Posterior vena cava (tissue), 2 donors: ENCODE measurements around the gene SEC14L6. TPM values are rescaled to one million over a fixed set of nuclear protein-coding genes. Genes with fewer than 3 reads are reported as not detected.
"Not testable (repeated sequence)": the region's sequence is repeated elsewhere in the genome, so short reads cannot be mapped to it uniquely, and the experiment has no call there.

Experiments
- DNase-seq: peaks from one replicate; pipeline ENCODE4 v3.0.0-alpha.2; 2020; ENCODE audit warnings: low spot score
- intact Hi-C, 2 donors: fragments of 100-400 bp; cut with DNase I; formaldehyde crosslinking; loops; one replicate each; pipeline versions ENCODE4 v1.14.1 to v1.14.2; 2022 to 2023
- total RNA-seq, 2 donors: library from RNA; stranded (reverse); fragmentation: NEBNext Ultra II Directional; extraction: Animal tissue kit (Norgen Biotek cat#: 25700); gene quantifications; one replicate each; pipeline ENCODE4 v1.2.1, GENCODE V29; 2021
- donor health status: DM: yes; HTN: yes; CAD: no.
- donor health status: DM: yes; HTN: yes; CAD: no.

The SEC14L6 gene
- total RNA-seq, 2 donors from 2014 or later: 0.10 to 0.14 TPM

GRCh38 chr22:30541961-30542810 lies 4.4 kb downstream of the SEC14L6 start:
- DNase-seq: no peak
- intact Hi-C loops: no loop called here

- DNase-seq, intact Hi-C loops: not testable (repeated sequence)
Measured at GRCh38 chr22:30541511-30541910, 5.0 kb downstream of the SEC14L6 start.

- DNase-seq: no peak
- intact Hi-C loops: no loop called here
Measured at GRCh38 chr22:30539368-30539767, 7.2 kb downstream of the SEC14L6 start.

DNA sequence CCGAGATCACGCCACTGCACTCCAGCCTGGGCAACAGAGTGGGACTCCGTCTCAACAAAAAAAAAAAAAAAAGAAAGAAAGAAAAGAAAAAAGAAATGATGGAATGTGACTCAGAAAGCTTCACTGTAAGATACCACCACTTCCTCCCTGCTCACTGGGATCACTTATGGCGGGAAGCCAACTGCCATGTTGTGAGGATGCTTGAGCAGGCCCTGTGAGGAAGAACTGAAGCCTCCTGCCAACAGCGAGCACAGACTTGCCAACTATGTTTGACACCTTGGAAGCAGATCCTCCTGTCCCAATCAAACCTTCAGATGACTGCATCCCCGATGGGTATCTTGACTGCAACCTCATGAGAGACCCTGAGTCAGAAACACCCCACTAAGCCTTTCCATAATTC lies 8.3 kb downstream of the SEC14L6 start:
- intact Hi-C loops: no loop called here
- DNase-seq: no peak

DNA sequence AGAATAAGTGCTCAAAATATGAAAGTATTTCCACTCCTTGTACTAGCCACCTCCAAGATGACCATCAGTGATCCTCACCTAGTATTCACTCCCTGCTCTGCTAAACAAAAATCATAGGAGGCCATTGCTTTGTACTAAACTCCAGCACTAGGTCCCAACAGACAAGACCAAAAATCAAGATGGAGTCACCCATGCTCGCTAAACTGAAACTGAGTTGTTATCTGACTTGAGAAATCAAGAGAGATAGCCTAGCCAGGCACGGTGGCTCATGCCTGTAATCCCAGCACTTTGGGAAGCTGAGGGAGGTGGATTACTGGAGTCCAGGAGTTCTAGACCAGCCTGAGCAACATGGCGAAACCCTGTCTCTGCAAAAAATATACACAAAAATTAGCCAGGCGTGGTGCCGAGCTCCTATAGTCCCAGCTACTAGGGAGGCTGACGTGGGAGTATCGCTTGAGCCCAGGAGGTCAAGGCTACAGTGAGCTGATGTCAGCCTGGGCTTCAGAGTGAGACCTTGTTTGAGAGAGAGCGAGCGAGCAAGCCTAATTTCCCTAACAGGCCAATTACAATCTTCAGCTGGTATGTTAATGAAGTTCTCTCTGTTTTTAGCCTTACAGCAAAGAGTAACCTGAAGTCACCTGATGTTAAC lies 9.3 kb downstream of the SEC14L6 start:
- intact Hi-C loops: no loop called here
- DNase-seq: no peak

- no peak for DNase-seq
- intact Hi-C loops: no loop called here
Measured at GRCh38 chr22:30535182-30535581, 11.4 kb downstream of the SEC14L6 start.

DNA sequence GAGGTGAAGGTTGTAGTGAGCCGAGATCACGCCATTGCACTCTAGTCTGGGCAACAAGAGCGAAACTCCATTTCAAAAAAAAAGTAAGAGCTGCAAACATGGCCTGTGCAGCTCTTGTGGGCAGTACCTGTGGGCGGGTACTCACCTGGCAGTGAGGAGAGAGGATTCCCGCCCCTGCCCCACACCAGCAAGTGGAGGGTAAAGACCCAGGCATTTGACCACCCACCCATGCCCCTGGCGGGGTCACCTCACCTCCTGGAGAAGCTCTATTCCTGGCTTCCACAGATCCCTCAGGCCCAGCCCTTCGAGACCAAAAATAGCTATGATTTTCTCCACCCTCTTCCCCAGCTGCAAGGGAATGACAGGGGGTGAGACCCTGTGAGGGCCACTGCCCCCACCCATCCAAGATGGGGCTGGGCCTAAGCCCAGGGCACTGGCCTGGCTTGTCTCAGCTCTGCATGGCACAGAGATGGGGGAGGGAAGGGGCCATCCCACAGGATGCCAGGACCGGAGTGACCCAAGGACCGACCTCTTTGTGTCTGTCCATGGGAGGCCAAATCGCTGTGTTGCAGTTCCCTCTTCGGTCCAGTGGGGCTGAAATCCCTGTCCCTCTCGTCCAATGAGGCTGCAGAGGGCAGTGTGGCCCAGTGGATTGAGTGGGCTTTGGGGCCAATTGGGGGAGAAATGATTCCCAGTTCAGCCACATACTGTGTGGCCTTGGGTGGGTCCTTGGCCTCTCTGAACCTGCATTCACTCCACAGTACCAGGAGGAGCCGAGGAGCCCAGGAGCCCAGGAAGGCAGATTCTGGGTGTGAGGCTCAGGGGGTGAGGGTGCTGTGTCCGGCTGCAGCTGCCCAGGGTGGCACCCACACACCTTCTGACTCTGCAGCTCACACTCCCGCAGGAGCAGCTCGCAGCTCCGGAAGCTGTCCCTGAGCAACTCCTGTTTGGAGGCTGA lies 14.6 kb downstream of the SEC14L6 start:
- no peak for DNase-seq
- intact Hi-C loops: no loop called here

DNA sequence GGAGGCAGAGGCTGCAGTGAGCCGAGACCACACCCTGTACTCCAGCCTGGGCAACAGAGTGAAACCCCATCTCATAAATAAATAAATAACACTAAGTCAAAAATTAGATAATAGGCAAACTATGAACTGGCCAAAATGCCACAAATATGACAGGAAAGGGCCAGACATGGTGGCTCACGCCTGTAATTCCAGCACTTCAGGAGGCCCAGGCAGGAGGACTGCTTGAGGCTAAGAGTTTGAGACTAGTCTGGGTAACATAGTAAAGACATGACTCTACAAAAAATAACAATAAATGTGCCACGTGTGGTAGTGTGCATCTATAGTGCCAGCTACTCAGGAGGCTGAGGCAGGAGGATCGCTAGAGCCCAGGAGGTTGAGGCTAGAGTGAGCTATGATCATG lies 19.9 kb downstream of the SEC14L6 start:
- intact Hi-C loops: no loop called here
- DNase-seq: no peak

DNA sequence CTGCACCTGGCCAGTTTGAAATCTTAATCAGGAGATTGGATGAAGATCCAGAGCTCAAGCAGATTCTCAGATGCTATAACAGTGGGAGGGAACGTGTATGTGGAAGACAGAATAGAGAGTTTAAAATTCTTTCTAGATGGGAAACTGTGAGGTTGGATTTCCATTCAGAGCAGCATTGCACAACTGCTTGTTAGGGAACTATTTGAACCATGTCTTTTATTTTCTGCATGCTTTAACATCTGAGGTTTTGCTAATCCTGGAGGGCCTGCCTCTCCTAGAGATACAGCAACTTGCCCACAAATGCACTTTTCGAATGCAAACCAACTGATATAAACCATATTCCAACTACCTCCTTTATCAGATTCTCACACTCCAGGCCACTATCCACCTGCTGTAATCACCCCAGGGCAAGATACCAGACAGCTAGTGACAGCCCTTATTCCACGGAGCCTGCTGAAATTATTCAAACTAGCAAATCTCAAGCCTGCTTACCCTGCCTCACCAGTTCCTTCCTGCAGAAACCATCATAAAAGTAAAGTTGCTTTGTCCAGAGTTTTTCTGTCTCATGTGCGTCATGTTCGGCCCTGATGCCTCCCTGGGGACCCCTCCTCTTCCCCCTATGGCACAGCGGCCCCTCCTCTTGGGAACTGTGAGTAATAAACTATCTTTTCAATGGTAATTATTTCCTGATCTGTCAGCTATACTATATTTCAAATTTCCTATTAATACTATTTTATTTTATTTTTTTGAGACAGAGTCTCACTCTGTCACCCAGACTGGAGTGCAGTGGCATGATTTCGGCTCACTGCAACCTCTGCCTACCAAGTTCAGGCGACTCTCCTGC lies 22.7 kb downstream of the SEC14L6 start:
- intact Hi-C loops: no loop called here
- DNase-seq: no peak

GRCh38 chr22:30521368-30522156 lies 25.0 kb downstream of the SEC14L6 start:
- intact Hi-C loops: no loop called here

GRCh38 chr22:30519842-30520425 lies 26.6 kb downstream of the SEC14L6 start:
- intact Hi-C loops: no loop called here
- no peak for DNase-seq

More at GRCh38 chr22:30521368-30522156, 25.0 kb downstream of the SEC14L6 start:
- no peak for DNase-seq

DNA sequence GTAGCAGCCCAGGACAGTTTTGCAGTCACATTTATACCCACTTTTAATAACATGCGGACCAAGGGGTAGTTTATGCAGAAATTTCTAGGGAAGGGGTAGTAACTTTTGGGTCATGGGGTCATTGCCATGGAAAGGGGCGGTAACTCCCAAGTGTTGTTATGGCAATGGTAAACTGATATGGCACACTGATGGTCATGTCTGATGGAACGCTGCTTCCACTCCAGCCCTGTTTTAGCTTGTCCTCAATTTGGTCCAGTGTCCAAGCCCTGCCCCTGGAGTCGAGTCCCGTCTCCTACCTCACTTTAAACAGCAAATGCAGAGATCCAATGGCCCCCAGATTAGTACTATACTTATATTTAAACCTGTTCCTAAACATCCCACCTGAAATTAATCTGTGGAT lies 29.8 kb downstream of the SEC14L6 start:
- no peak for DNase-seq
- intact Hi-C loops: no loop called here

DNA sequence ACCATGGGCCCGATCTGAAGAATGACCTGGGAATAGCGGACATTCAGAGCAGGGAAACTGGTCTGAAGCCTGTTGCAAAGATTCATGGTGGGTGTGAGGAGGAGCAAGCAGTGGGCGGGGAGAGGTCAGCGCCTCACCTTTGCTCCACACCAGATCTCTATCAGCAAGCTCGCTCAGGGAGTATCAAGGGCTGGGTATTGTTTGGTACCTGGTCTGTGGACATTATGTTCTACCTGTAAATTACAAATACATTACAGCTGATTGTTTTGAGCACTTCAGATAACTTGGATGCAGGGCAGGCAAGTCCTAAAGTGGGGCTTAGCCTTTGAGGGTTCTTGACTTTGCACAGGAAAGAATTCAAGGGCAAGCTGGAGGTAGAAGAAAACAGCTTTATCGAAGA lies 30.3 kb downstream of the SEC14L6 start:
- DNase-seq: no peak
- intact Hi-C loops: no loop called here

- intact Hi-C loops: no loop called here
- DNase-seq: no peak
Measured at GRCh38 chr22:30514252-30514651, 32.3 kb downstream of the SEC14L6 start.

DNA sequence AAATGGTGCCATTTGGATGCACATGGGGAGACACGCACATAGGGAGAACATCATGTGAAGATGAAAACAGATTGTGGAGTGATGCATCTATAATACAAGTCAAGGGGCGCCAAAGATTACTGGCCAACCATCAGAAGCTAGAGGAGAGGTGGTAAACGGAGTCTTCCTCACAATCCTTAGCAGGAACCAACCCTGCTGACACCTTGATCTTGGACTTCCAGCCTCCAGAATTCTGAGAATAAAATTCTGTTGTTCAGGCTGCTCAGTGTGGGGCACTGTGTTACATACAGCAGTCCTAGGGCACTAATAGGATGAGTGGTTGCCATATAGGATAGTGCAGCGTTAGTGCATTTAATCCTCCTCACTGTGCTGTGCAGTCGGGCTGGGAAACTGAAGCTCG lies 33.1 kb downstream of the SEC14L6 start:
- DNase-seq: no peak

GRCh38 chr22:30511911-30512310 lies 34.6 kb downstream of the SEC14L6 start:
- intact Hi-C loops: no loop called here
- DNase-seq: no peak

More for the DNA sequence above, 33.1 kb downstream of the SEC14L6 start:
- intact Hi-C loops: no loop called here

DNA sequence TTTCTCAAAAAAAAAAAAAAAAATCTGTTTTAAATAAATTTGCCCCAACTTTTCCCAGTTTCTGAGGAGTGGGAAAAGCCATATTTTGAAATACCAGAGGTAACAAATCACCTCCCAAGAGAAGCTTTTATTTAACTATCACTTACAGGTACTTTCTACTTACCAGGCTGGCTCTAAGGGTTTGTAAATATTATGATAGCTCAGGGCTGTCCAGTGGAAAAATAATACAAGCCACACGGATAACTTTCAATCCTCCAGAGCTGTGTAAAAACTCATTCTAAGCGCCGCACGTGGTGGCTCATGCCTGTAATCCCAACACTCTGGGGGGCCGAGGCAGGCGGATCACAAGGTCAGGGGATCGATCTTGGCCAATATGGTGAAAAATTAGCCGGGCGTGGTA lies 35.4 kb downstream of the SEC14L6 start:
- intact Hi-C loops: no loop called here
- no peak for DNase-seq

- DNase-seq: no peak
- intact Hi-C loops: no loop called here
Measured at GRCh38 chr22:30508216-30508615, 38.3 kb downstream of the SEC14L6 start.
